Stimulated activated CD8-positive, alpha-beta memory T cell treated with anti-CD3 and anti-CD28 coated beads, Interleukin-4, amount 100 ng/mL, for 1 hour (primary cell): ENCODE results near the gene ZNF205.

ENCODE experiments used
- DNase-seq, 2 donors: peaks; one replicate each; pipeline ENCODE4 v3.0.0-alpha.2; 2020; ENCODE audit warnings: low read depth in 2 of 2, low spot score in 1 of 2

The ZNF205 gene

GRCh38 chr16:3084969-3085670, 27.3 kb upstream of the ZNF205 start:
- DNase-seq = no peak

GRCh38 chr16:3085868-3086595, 26.4 kb upstream of the ZNF205 start:
- DNase-seq = no peak

GRCh38 chr16:3086596-3087242, 25.7 kb upstream of the ZNF205 start:
- DNase-seq = no peak

GRCh38 chr16:3087243-3088235, 24.8 kb upstream of the ZNF205 start:
- DNase-seq = no peak

- no peak for DNase-seq
These were observed 23.9 kb upstream of the ZNF205 start for GRCh38 chr16:3088450-3088849.

- DNase-seq = no peak
These were observed 23.3 kb upstream of the ZNF205 start for GRCh38 chr16:3088925-3089716.

GRCh38 chr16:3089717-3090592, 22.4 kb upstream of the ZNF205 start:
- DNase-seq = no peak

- DNase-seq = no peak
These were observed 20.8 kb upstream of the ZNF205 start for GRCh38 chr16:3091551-3091950.

GRCh38 chr16:3092501-3092941, 19.9 kb upstream of the ZNF205 start:
- DNase-seq = no peak

GRCh38 chr16:3094289-3095027, 17.9 kb upstream of the ZNF205 start:
- DNase-seq = no peak

- peak in 1 of 2 donors; percentile 26 for DNase-seq
These were observed 16.5 kb upstream of the ZNF205 start for GRCh38 chr16:3095869-3096268.

- no peak for DNase-seq
These were observed 16.0 kb upstream of the ZNF205 start for GRCh38 chr16:3096362-3096761.

- no peak for DNase-seq
These were observed 15.1 kb upstream of the ZNF205 start for GRCh38 chr16:3097266-3097665.

- DNase-seq = no peak
These were observed 13.7 kb upstream of the ZNF205 start, which contains the start of gene ZSCAN10 for GRCh38 chr16:3098459-3099394. Gene ZSCAN10, minus strand, starts transcription at chr16:3099294. Its CDS starts 6,357 bp downstream, at chr16:3092937.

- no peak for DNase-seq
These were observed 13.0 kb upstream of the ZNF205 start for GRCh38 chr16:3099395-3099731.

- DNase-seq = peak; percentile 77 to 81
These were observed 12.5 kb upstream of the ZNF205 start for GRCh38 chr16:3099732-3100499.
